Upper lobe of left lung (tissue), 6 donors: ENCODE measurements around the gene PDCD11. TPM values are rescaled to one million over a fixed set of nuclear protein-coding genes. Genes with fewer than 3 reads are reported as not detected.
A peak's percentile ranks its signal among the peaks of the same experiment; 100 is the strongest.

Source experiments
- ATAC-seq, 2 donors: fragments of 200-7000 bp; cut with Tn5 transposase; one replicate each; pipeline ENCODE4 v1.9.1; 2022; ENCODE audit warnings: mild to moderate bottlenecking in 2 of 2, moderate library complexity in 2 of 2; ENCODE audit not compliant: low FRiP score in 2 of 2
- DNase-seq, 2 donors: peaks; one replicate each; pipeline ENCODE4 v3.0.0-alpha.2; 2019 to 2020
- H3K27ac ChIP-seq, 4 donors: fragments of 200-600 bp; sonication (generic); one replicate each; pipeline ENCODE4 v1.5.1; 2016 to 2019
- H3K27me3 ChIP-seq, 4 donors: fragments of 200-600 bp; sonication (generic); one replicate each; pipeline ENCODE4 v1.5.1; 2017 to 2019
- H3K36me3 ChIP-seq, 4 donors: fragments of 200-600 bp; sonication (generic); one replicate each; pipeline ENCODE4 v1.5.1; 2016 to 2019
- H3K4me1 ChIP-seq, 4 donors: fragments of 200-600 bp; sonication (generic); one replicate each; pipeline ENCODE4 v1.5.1; 2018 to 2019
- H3K4me3 ChIP-seq, 4 donors: fragments of 200-600 bp; sonication (generic); one replicate each; pipeline ENCODE4 v1.5.1; 2017 to 2019; ENCODE audit warnings: mild to moderate bottlenecking in 2 of 4, moderate library complexity in 1 of 4
- H3K9me3 ChIP-seq, 4 donors: fragments of 200-600 bp; sonication (generic); one replicate each; pipeline ENCODE4 v1.5.1; 2018 to 2019
- EP300 ChIP-seq, 4 donors: sonication (generic); formaldehyde crosslinking; IDR thresholded peaks; one replicate each; pipeline ENCODE4 v1.5.1; 2017; ENCODE audit warnings: antibody characterized with exemption in 4 of 4, control low read depth in 2 of 4
- POLR2A ChIP-seq, 4 donors: fragments of 450-650 bp; IDR thresholded peaks; one replicate each; pipeline ENCODE4 v1.5.1; 2016 to 2017; ENCODE audit warnings: antibody characterized with exemption in 4 of 4, mild to moderate bottlenecking in 2 of 4
- POLR2AphosphoS5 ChIP-seq, 2 donors: sonication (generic); formaldehyde crosslinking; IDR thresholded peaks; one replicate each; pipeline ENCODE4 v1.5.1; 2017; ENCODE audit warnings: antibody characterized with exemption in 2 of 2
- WGBS, 2 donors: methylation state at CpG; one replicate each; pipeline ENCODE4 v1.1.5; 2017 to 2018; 5-methylcytosine and 5-hydroxymethylcytosine counted together
- total RNA-seq, 6 donors: library from RNA; depleted of rRNA in 4 of 6; stranded (reverse); fragments of >200 nt in 4 of 6; gene quantifications; one replicate each; pipeline versions ENCODE4 v1.1.0 to v1.2.1, GENCODE V29; 2016 to 2021
- TF ChIP-seq, protein P1 (sequence below), 6 experiments: fragments of 450-650 bp in 4 of 6; fragments of 200-600 bp in 2 of 6; sonication (generic) in 2 of 6; IDR thresholded peaks; one replicate each; pipeline ENCODE4 v1.5.1; 2016 to 2019; ENCODE audit warnings: antibody characterized with exemption in 6 of 6
- donor health status: DM: no; HTN: no; CAD: no; lungs with moderate emphysema.
- donor health status: DM: no; HTN: yes; CAD: no; lungs with severe emphysema.

The PDCD11 gene
- total RNA-seq, 6 donors from 2014 or later = 14.8 to 25.1 (median 20.8) TPM

DNA sequence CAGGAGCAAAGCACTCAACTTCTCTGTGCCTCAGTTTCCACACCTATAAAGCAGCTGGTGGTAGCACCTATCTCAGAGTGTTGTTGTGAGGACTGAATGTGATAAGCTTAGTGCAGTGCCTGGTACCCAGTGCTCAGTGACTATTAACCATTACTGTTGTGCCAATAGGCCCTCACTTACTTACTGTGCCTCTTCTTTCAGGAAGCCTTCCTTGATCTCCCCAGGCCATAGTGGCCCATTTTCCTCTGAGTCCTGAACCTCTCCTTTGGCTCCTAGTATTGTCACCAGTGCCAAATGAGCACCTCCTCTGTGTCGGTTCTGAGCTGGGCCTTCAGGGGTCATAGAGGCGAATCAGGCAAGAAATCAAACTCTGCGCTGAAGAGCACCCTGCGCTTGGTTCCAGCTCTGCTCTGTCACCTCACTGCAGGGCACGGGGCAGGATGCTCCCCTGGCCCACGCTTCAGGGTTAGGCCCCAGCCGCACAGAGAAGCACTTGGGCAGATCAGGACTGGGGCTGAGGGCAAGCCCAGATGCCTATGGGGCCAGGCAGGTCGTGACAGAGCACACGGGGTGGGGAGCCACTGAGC lies 59.7 kb downstream of the PDCD11 start:
- no peak for ATAC-seq

DNA sequence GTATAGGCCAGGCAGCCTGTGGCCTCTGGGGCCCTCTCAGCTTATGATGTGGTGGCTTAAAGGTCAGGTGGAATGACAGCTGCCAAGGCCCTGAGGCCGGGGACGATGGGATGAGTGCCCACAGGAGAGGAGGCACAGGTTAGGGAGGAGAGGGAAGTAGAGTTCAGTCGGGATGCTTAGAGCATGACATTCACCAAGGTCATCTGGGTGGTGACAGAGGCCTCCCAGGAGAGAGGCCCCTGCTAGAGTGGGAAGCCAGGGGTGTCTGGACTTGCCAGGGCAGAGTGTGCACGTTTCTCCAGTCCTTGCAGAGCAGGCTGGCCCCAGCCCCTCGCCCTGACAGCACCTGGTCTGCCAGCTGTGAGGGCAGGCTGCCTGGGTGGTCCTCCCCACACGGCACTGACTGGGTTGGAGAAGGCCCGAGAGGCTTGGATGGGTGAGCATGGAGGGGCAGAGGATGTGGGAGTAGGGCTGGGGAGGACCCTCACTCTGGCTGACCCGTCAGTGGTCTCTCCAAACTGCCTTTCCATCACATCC lies 60.8 kb downstream of the PDCD11 start:
- no peaks in the 10 kb centered on the region for H3K36me3 ChIP-seq
- no peaks in the 10 kb centered on the region for H3K9me3 ChIP-seq
- no peaks in the 10 kb centered on the region for H3K27me3 ChIP-seq
- ATAC-seq (no peak), DNase-seq (no peak)
- TF ChIP-seq POLR2AphosphoS5 (IDR thresholded peaks at IDR 0.05) (no peak), POLR2A (IDR thresholded peaks at IDR 0.05) (no peak), EP300 (IDR thresholded peaks at IDR 0.05) (no peak)
- TF ChIP-seq, protein P1, sequence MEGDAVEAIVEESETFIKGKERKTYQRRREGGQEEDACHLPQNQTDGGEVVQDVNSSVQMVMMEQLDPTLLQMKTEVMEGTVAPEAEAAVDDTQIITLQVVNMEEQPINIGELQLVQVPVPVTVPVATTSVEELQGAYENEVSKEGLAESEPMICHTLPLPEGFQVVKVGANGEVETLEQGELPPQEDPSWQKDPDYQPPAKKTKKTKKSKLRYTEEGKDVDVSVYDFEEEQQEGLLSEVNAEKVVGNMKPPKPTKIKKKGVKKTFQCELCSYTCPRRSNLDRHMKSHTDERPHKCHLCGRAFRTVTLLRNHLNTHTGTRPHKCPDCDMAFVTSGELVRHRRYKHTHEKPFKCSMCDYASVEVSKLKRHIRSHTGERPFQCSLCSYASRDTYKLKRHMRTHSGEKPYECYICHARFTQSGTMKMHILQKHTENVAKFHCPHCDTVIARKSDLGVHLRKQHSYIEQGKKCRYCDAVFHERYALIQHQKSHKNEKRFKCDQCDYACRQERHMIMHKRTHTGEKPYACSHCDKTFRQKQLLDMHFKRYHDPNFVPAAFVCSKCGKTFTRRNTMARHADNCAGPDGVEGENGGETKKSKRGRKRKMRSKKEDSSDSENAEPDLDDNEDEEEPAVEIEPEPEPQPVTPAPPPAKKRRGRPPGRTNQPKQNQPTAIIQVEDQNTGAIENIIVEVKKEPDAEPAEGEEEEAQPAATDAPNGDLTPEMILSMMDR (IDR thresholded peaks at IDR 0.05) = no peak
- no peak overlapping the region for H3K27ac ChIP-seq
- WGBS, 2 donors = 88 to 89% methylated on average over 3 to 8 of the region's 8 CpGs
- no peak overlapping the region for H3K4me3 ChIP-seq
- H3K4me1 ChIP-seq = peaks cover 6 to 8% (median 7%) of the 10 kb centered on the region in 4 donors

More for the DNA sequence above, 59.7 kb downstream of the PDCD11 start:
- Histone ChIP-seq H3K4me3 (no peak overlapping the region), H3K4me1 (peaks cover 6 to 14% (median 10%) of the 10 kb centered on the region in 4 donors), H3K27me3 (no peaks in the 10 kb centered on the region), H3K27ac (no peak overlapping the region), H3K9me3 (no peaks in the 10 kb centered on the region), H3K36me3 (no peaks in the 10 kb centered on the region)
- DNase-seq = no peak
- WGBS, 2 donors = 89 to 90% methylated on average over 7 to 9 of the region's 9 CpGs
- no peak for TF ChIP-seq POLR2A (IDR thresholded peaks at IDR 0.05)
- no peak for TF ChIP-seq POLR2AphosphoS5 (IDR thresholded peaks at IDR 0.05)
- TF ChIP-seq, protein P1 (IDR thresholded peaks at IDR 0.05) = no peak
- no peak for TF ChIP-seq EP300 (IDR thresholded peaks at IDR 0.05)

DNA sequence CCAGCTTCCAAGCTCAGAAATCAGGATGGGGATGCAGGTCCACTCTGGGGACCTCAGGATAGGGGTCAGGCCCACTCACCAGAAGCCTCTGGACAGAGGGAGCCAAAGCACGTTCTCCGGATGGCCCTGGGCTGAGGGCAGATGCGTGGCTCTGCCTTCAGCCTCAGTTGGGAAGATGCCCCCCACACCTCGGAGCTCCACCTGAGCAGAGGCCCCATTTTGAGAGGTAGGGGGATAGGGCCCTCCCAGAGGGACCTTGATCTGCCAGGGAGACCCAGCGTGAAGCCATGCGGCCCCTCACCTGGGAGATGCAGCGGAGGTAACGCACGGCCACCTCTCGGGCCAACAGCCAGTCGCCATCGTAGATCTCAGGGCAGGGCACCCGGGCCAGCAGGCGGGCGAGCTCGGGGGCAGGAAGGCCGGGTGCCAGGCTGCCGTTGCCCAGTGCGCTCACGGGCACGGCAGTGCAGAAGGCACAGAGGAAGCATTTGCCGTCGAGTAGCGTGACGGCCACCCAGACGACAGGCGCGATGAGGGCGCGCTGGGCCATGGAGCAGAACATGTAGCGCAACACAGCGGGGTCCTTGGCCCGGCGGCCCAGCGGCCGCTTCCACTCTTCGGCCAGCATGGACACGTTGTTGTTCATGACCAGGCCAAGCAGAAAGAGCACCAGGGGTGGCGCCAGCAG lies 61.6 kb downstream of the PDCD11 start:
- DNase-seq = peak in 1 of 2 donors; percentile 84

DNA sequence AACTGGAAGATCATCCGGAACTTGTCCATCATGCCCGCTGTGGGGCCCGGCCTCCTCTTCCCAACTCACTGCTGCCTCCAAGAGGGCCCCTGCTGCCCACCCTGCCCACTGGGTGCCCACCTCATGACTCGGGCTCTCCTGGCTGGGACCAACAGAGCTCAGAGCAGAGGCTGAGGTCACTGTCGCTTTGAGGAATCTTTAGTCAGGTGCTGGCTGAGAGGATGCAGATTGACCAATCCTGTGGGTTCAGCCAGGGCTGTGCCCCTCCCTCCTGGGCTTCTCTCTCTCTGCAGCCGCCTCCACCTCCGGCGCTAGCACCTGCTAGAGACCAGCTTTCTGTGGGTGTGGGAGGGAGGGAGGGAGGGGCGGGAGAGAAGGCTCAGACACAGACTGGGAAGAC lies 62.3 kb downstream of the PDCD11 start, which contains the start of gene CALHM1:
Gene CALHM1 (minus strand): TSS at position 181 of the 400 bp plus-strand sequence. CDS start 149 bp downstream, at position 32.
- 52 to 61% methylated on average over 5 to 9 of the region's 9 CpGs for WGBS, 2 donors
- Histone ChIP-seq H3K36me3 (no peaks in the 10 kb centered on the region), H3K27ac (no peak within 1 kb of the TSS), H3K4me1 (no peaks in the 10 kb centered on the region), H3K9me3 (no peaks in the 10 kb centered on the region), H3K4me3 (no peak within 1 kb of the TSS), H3K27me3 (no peaks in the 10 kb centered on the region)
- ATAC-seq (no peak), DNase-seq (no peak)
- no peak for TF ChIP-seq POLR2AphosphoS5 (IDR thresholded peaks at IDR 0.05)
- TF ChIP-seq, protein P1 (IDR thresholded peaks at IDR 0.05) = no peak
- no peak for TF ChIP-seq POLR2A (IDR thresholded peaks at IDR 0.05)
- no peak for TF ChIP-seq EP300 (IDR thresholded peaks at IDR 0.05)

More for the DNA sequence above, 61.6 kb downstream of the PDCD11 start:
- TF ChIP-seq EP300 (IDR thresholded peaks at IDR 0.05) = no peak
- no peak for TF ChIP-seq POLR2A (IDR thresholded peaks at IDR 0.05)
- TF ChIP-seq, protein P1 (IDR thresholded peaks at IDR 0.05) = no peak
- TF ChIP-seq POLR2AphosphoS5 (IDR thresholded peaks at IDR 0.05) = no peak
- ATAC-seq = peak in 1 of 2 donors; percentile 5
- WGBS, 2 donors = 94% methylated on average over 22 to 31 of the region's 39 CpGs
- Histone ChIP-seq H3K27me3 (no peaks in the 10 kb centered on the region), H3K4me3 (no peak overlapping the region), H3K9me3 (no peaks in the 10 kb centered on the region), H3K4me1 (peaks cover 0 to under 1% (median 0%) of the 10 kb centered on the region in 4 donors), H3K27ac (no peak overlapping the region), H3K36me3 (no peaks in the 10 kb centered on the region)
